ENCODE measurements around the gene TASP1. TPM values are rescaled to one million over a fixed set of nuclear protein-coding genes. Genes with fewer than 3 reads are reported as not detected.

The TASP1 gene
- total and polyA plus RNA-seq, 9 donors, result 5.8 to 10.7 (median 6.8) TPM

- WGBS (ENCODE audit: insufficient coverage), result 62% methylated on average over 6 of the region's 9 CpGs
- Histone ChIP-seq H3K36me3 (ENCODE audit: control insufficient read depth, insufficient read depth, low read length) (no peaks in the 10 kb centered on the region), H3K27ac (ENCODE audit: low read length) (no peak overlapping the region), H3K27me3 (ENCODE audit: control insufficient read depth, insufficient read depth, low read length) (no peaks in the 10 kb centered on the region), H3K4me3 (ENCODE audit: low read length) (no peak overlapping the region), H3K4me1 (ENCODE audit: control insufficient read depth, insufficient read depth, low read length) (no peaks in the 10 kb centered on the region), H3K9me3 (replicated peaks; ENCODE audit: control insufficient read depth, low read depth, low read length) (no peaks in the 10 kb centered on the region)
- DNase-seq, result no peak
Measured at GRCh38 chr20:13341737-13342393, 296.9 kb downstream of the TASP1 start.

- no peak overlapping the region for H3K27ac ChIP-seq (ENCODE audit: low read length)
- DNase-seq, result no peak
- H3K4me1 ChIP-seq (ENCODE audit: control insufficient read depth, insufficient read depth, low read length), result no peaks in the 10 kb centered on the region
- no peaks in the 10 kb centered on the region for H3K27me3 ChIP-seq (ENCODE audit: control insufficient read depth, insufficient read depth, low read length)
- H3K9me3 ChIP-seq (replicated peaks; ENCODE audit: control insufficient read depth, low read depth, low read length), result no peaks in the 10 kb centered on the region
- H3K36me3 ChIP-seq (ENCODE audit: control insufficient read depth, insufficient read depth, low read length), result no peaks in the 10 kb centered on the region
- H3K4me3 ChIP-seq (ENCODE audit: low read length), result no peak overlapping the region
- no CpG with 5 or more reads among the region's 2 CpGs for WGBS (ENCODE audit: insufficient coverage)
Measured at GRCh38 chr20:13340088-13340487, 298.6 kb downstream of the TASP1 start.

Other genes with a start within 250 kb of the TASP1 start
- 12.5 TPM for gene ESF1, start 146.0 kb upstream of the TASP1 start, total RNA-seq
- gene ESF1, start 146.0 kb upstream of the TASP1 start, polyA plus RNA-seq (ENCODE audit: insufficient read depth in 1 of 8, insufficient read length in 8 of 8, low replicate concordance in 1 of 8), result 10 to 100 TPM; 11.6 to 20.4 (median 15.7) TPM
- gene NDUFAF5, start 146.1 kb upstream of the TASP1 start, total RNA-seq, result 26.0 TPM
- gene NDUFAF5, start 146.1 kb upstream of the TASP1 start, polyA plus RNA-seq (ENCODE audit: insufficient read depth in 1 of 8, insufficient read length in 8 of 8, low replicate concordance in 1 of 8), result 10 to 100 TPM; 14.0 to 23.1 (median 17.7) TPM